HCT116 (cell line): Measurements from ENCODE around the gene PTCSC3.

Experiments
- CBX3 ChIP-seq: IDR thresholded peaks from 2 replicates; pipeline ENCODE4 v1.6.1; 2012; ENCODE audit warnings: low read depth
- EZH2 ChIP-seq: fragments of 200-600 bp; sonication (generic); IDR thresholded peaks from 2 replicates; pipeline ENCODE4 v1.6.1; 2017; ENCODE audit warnings: antibody characterized with exemption, mixed run types
- EZH2phosphoT487 ChIP-seq: fragments of 200-600 bp; IDR thresholded peaks from 2 replicates; pipeline ENCODE4 v1.6.1; 2018; ENCODE audit warnings: antibody characterized with exemption, borderline replicate concordance
- POLR2A ChIP-seq: IDR thresholded peaks from 2 replicates; pipeline ENCODE4 v1.7.0; 2011; ENCODE audit warnings: borderline replicate concordance; ENCODE audit not compliant: insufficient read depth, insufficient read length; ENCODE audit errors: extremely low read depth
- POLR2AphosphoS5 ChIP-seq: IDR thresholded peaks from 2 replicates; pipeline ENCODE4 v1.6.1; 2011; ENCODE audit warnings: mild to moderate bottlenecking, low read depth, low read length, moderate library complexity
- RAD21 ChIP-seq: IDR thresholded peaks from 2 replicates; pipeline ENCODE4 v1.6.1; 2012; ENCODE audit warnings: low read depth, mild to moderate bottlenecking
- SIN3A ChIP-seq: IDR thresholded peaks from 2 replicates; pipeline ENCODE4 v1.6.1; 2012; ENCODE audit warnings: low read depth
- YY1 ChIP-seq: IDR thresholded peaks from 2 replicates; pipeline ENCODE4 v1.6.1; 2011; ENCODE audit warnings: low read length, low read depth, moderate library complexity, mild to moderate bottlenecking; ENCODE audit not compliant: insufficient replicate concordance; ENCODE audit errors: extremely low read depth
- TF ChIP-seq, protein P1 (sequence below), 3 experiments: fragments of 200-600 bp in 1 of 3; sonication (generic) in 1 of 3; IDR thresholded peaks in 2 of 3; conservative IDR thresholded peaks in 1 of 3; 2 replicates each; pipeline ENCODE4 v1.5.1; 2012 to 2017; ENCODE audit warnings: low read depth in 2 of 3, low read length in 2 of 3, antibody characterized with exemption in 1 of 3, borderline replicate concordance in 1 of 3, control low read depth in 1 of 3, mild to moderate bottlenecking in 1 of 3, mixed read lengths in 1 of 3, mixed run types in 1 of 3, moderate library complexity in 1 of 3; ENCODE audit not compliant: insufficient read depth in 1 of 3
- TF ChIP-seq, protein P2 (sequence below): IDR thresholded peaks from 2 replicates; pipeline ENCODE4 v1.6.1; 2012; ENCODE audit warnings: low read depth
- TF ChIP-seq, protein P3 (sequence below): IDR thresholded peaks from 2 replicates; pipeline ENCODE4 v1.6.1; 2011; ENCODE audit warnings: mild to moderate bottlenecking, low read length, moderate library complexity; ENCODE audit not compliant: insufficient replicate concordance; ENCODE audit errors: extremely low read depth

DNA sequence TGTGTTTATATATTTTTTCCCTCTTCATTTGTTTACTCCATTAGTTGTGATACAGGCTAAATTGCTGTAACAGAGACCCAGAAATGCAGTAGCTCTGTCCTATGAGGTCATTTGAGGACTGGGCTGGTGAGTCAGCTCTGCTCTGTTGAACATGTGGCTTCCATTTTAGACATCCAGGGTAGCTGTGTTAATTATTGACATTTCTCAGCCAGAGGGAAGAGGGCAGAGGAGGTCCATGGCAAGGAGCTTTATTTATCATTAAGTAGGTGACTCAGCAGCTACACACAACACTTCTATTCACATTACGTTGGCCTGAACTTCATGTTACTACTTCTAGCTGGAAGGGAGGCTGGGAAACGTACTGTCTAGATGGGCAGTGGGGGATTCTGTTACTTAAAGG lies 85.4 kb downstream of the PTCSC3 start:
- no peak for TF ChIP-seq EZH2phosphoT487
- no peak for TF ChIP-seq RAD21
- TF ChIP-seq, protein P1, sequence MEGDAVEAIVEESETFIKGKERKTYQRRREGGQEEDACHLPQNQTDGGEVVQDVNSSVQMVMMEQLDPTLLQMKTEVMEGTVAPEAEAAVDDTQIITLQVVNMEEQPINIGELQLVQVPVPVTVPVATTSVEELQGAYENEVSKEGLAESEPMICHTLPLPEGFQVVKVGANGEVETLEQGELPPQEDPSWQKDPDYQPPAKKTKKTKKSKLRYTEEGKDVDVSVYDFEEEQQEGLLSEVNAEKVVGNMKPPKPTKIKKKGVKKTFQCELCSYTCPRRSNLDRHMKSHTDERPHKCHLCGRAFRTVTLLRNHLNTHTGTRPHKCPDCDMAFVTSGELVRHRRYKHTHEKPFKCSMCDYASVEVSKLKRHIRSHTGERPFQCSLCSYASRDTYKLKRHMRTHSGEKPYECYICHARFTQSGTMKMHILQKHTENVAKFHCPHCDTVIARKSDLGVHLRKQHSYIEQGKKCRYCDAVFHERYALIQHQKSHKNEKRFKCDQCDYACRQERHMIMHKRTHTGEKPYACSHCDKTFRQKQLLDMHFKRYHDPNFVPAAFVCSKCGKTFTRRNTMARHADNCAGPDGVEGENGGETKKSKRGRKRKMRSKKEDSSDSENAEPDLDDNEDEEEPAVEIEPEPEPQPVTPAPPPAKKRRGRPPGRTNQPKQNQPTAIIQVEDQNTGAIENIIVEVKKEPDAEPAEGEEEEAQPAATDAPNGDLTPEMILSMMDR (IDR thresholded peaks at IDR 0.05 in 2 of 3, conservative IDR thresholded peaks at IDR 0.05 in 1 of 3; ENCODE audit: borderline replicate concordance in 1 of 3, insufficient read depth in 1 of 3, low read depth in 2 of 3, low read length in 2 of 3): no peak
- TF ChIP-seq POLR2AphosphoS5: no peak
- TF ChIP-seq POLR2A: no peak
- TF ChIP-seq CBX3: no peak
- TF ChIP-seq, protein P2, sequence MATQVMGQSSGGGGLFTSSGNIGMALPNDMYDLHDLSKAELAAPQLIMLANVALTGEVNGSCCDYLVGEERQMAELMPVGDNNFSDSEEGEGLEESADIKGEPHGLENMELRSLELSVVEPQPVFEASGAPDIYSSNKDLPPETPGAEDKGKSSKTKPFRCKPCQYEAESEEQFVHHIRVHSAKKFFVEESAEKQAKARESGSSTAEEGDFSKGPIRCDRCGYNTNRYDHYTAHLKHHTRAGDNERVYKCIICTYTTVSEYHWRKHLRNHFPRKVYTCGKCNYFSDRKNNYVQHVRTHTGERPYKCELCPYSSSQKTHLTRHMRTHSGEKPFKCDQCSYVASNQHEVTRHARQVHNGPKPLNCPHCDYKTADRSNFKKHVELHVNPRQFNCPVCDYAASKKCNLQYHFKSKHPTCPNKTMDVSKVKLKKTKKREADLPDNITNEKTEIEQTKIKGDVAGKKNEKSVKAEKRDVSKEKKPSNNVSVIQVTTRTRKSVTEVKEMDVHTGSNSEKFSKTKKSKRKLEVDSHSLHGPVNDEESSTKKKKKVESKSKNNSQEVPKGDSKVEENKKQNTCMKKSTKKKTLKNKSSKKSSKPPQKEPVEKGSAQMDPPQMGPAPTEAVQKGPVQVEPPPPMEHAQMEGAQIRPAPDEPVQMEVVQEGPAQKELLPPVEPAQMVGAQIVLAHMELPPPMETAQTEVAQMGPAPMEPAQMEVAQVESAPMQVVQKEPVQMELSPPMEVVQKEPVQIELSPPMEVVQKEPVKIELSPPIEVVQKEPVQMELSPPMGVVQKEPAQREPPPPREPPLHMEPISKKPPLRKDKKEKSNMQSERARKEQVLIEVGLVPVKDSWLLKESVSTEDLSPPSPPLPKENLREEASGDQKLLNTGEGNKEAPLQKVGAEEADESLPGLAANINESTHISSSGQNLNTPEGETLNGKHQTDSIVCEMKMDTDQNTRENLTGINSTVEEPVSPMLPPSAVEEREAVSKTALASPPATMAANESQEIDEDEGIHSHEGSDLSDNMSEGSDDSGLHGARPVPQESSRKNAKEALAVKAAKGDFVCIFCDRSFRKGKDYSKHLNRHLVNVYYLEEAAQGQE: no peak
- TF ChIP-seq EZH2: no peak
- TF ChIP-seq, protein P3, sequence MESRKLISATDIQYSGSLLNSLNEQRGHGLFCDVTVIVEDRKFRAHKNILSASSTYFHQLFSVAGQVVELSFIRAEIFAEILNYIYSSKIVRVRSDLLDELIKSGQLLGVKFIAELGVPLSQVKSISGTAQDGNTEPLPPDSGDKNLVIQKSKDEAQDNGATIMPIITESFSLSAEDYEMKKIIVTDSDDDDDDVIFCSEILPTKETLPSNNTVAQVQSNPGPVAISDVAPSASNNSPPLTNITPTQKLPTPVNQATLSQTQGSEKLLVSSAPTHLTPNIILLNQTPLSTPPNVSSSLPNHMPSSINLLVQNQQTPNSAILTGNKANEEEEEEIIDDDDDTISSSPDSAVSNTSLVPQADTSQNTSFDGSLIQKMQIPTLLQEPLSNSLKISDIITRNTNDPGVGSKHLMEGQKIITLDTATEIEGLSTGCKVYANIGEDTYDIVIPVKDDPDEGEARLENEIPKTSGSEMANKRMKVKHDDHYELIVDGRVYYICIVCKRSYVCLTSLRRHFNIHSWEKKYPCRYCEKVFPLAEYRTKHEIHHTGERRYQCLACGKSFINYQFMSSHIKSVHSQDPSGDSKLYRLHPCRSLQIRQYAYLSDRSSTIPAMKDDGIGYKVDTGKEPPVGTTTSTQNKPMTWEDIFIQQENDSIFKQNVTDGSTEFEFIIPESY: no peak
- no peak for TF ChIP-seq SIN3A
- TF ChIP-seq YY1: no peak
